HG02798 (cell line): Measurements from ENCODE around the gene NDUFS8.
"Not testable (repeated sequence)": the region's sequence is repeated elsewhere in the genome, so short reads cannot be mapped to it uniquely, and the experiment has no call there.

Experiments used
- ATAC-seq: cut with Tn5 transposase; IDR thresholded peaks from one replicate; pipeline ENCODE4 v1.9.1; 2021; ENCODE audit warnings: mild to moderate bottlenecking; ENCODE audit not compliant: unreplicated experiment, poor library complexity

The NDUFS8 gene

GRCh38 chr11:68030318-68031143 is at the start of gene NDUFS8:
NDUFS8 (plus strand) TSS chr11:68030681; CDS start chr11:68032152, 1,471 bp downstream.
- ATAC-seq = peak; percentile 97

DNA sequence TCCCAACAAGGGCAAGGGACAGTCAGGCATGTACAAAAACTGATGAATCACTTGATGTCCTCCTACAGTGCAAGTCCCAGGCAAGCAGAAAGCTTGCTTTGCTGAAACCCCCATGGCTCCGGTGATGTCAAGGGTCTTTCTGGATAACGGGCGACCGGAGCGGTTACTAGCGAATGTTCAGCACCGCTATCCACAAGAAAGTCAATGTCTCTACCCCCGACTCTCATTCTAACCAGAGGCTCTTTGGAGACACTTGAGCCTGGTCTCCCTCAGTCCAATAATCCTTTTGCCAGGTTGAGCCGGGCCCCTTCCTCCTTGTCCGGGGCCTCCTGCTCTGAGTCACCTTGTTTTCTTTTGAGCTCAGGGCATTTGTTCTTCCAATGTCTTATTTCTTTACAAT is 49.3 kb upstream of the NDUFS8 start:
- not testable (repeated sequence) for ATAC-seq

- ATAC-seq = not testable (repeated sequence)
These were observed 48.1 kb upstream of the NDUFS8 start for GRCh38 chr11:67982255-67982857.

DNA sequence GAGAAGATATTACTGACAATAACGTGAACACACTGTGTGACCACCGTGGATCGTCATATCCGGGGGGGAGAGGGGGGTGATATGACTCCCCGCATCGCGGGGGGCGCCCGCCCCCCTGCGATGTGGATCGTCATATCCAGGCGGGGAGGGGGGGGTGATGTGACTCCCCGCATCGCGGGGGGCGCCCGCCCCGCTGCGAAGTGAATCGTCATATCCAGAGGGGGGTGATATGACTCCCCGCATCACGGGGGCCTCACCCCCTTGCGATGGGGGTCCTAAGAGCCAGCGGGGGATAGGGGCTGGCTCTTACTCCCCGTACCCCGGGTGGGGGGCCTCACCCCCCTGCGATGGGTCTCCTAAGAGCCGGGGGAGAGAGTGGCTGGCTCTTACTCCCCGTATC is 46.5 kb upstream of the NDUFS8 start:
- no peak for ATAC-seq

DNA sequence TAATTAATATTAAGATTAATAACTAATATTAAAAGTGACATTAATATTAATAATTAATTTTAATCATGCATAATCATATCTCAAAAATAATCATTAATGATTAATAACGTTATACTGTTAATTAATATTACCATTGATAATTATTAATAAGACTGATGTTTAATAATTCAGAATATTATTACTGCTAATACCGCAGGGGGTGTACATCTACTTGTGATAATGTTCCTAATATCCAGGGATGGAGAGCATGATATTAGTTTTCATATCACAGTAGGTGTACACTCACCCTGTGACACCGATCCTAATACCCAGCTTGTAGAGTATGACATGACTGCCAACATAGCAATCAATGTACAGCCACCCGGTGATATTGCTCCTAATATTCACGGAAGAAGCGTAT is 45.2 kb upstream of the NDUFS8 start:
- not testable (repeated sequence) for ATAC-seq

GRCh38 chr11:67990546-67991346 is 39.7 kb upstream of the NDUFS8 start:
- ATAC-seq = not testable (repeated sequence)

- not testable (repeated sequence) for ATAC-seq
These were observed 38.9 kb upstream of the NDUFS8 start for GRCh38 chr11:67991347-67992121.

GRCh38 chr11:67993821-67994220 is 36.7 kb upstream of the NDUFS8 start:
- ATAC-seq = not testable (repeated sequence)

- not testable (repeated sequence) for ATAC-seq
These were observed 36.1 kb upstream of the NDUFS8 start for GRCh38 chr11:67994387-67994786.

DNA sequence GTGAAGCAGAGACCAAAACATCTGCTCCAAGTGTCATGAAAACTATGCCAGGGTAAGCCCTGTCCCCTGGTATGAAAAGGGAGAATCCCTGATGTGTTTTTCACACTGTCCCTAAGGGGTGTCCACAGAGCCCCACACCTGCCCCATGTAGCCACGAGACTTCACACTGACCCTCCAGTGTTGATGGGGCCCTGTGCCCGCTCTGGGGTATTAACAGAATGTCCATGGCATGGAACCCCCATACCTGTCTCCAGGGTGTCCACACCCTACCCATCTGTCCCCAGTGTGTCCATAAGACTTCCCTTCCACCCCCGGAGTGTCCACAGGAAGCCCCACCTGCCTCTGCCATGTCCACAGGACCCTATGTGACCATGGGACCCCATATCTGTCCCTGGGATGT is 35.4 kb upstream of the NDUFS8 start:
- ATAC-seq = not testable (repeated sequence)

DNA sequence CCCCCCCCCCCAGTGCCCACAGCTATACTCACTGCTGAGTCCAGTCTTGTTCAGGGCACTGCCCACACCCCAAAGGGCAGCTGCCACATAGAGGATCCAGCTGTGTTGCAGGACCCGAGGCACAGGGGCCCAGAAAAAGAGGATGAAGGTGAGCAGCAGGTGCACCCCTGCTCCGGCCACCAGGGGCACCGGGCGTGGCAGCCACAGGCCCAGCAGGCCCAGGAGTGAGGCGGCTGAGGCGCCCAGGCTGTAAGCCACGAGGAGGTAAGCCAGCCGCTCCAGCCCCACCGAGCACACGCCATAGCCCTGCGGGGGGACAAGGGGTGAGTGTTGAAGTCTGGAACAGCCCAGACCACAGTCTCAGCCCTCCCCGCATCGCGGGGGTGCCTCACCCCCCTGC is 34.9 kb upstream of the NDUFS8 start:
- not testable (repeated sequence) for ATAC-seq

DNA sequence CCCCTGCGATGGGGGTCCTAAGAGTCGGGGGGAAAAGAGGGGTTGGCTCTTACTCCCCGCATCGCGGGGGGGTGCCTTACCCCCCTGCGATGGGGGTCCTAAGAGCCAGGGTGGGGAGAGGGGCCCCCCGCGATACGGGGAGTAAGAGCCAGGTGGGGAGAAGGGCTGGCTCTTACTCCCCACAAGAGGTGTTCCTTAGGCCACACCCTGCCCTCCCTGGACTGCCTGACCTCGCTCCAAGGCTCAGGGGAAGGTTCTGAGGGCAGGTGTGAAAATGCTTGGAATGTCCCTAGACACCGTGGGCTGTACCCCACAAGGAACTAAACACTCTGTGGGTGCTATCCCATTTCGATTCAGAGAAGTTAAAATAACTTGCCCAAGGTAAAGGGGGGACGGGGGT is 34.4 kb upstream of the NDUFS8 start:
- ATAC-seq = no peak

DNA sequence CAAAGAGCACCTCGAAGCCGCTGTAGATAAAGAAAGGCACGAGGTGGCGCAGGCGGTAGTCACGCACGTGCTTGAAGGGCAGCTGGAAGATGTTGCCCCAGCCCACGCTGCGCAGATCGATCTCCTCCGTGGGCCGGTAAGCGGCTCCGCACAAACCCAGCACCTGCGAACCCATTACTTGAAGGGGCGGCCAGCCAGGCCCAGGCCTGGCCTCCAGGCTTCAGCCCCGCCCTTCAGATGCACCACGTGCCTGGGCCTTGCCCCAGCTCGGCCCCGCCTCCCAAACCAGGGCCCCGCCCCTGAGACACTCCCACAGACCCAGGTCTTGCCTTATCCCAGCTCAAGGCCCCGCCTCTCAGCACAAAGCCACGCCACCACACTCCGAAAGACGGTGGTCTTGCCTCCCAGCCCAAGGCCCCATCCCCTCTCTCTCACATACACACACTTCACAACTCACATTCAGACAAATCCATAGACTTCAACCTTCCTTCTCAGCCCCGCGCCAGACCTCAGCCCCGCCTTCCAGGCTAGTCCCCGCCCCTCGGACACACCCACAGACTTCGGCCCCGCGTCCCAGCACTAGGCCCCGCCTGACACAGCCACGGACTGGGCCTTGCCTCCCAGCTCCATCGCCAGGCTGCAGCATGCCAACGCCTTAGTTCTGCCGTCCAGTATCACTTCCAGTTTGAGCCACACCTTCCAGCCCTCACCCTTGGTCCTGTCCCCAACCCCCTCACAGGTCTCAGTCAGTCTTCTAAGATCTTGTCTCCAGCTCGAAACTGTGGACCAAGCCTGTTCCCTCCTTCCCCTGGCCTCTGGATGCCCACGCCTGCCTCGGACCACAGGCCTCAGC is 33.6 kb upstream of the NDUFS8 start:
- no peak for ATAC-seq

DNA sequence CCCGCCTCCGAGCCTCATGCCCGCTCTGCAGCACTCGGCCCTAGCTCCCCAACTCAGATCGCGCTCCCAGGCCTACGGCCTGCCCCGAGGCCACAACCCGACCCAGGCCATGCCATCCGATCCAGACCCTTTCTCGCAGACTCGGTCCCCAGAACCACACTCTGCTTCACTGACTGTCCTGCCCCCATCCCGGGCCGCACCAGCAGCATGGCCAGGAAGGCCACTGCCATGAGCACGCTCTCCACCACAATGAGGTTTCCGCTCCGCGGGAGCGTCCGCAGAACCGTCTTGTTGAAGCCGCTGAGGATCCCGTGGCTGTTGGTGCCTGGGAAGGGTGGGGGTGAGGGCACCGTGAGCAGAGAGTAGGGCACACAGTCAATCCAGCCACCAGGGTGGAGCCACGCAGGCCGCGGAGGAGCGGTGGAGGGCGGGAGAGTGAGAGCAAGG is 33.0 kb upstream of the NDUFS8 start:
- ATAC-seq = no peak

DNA sequence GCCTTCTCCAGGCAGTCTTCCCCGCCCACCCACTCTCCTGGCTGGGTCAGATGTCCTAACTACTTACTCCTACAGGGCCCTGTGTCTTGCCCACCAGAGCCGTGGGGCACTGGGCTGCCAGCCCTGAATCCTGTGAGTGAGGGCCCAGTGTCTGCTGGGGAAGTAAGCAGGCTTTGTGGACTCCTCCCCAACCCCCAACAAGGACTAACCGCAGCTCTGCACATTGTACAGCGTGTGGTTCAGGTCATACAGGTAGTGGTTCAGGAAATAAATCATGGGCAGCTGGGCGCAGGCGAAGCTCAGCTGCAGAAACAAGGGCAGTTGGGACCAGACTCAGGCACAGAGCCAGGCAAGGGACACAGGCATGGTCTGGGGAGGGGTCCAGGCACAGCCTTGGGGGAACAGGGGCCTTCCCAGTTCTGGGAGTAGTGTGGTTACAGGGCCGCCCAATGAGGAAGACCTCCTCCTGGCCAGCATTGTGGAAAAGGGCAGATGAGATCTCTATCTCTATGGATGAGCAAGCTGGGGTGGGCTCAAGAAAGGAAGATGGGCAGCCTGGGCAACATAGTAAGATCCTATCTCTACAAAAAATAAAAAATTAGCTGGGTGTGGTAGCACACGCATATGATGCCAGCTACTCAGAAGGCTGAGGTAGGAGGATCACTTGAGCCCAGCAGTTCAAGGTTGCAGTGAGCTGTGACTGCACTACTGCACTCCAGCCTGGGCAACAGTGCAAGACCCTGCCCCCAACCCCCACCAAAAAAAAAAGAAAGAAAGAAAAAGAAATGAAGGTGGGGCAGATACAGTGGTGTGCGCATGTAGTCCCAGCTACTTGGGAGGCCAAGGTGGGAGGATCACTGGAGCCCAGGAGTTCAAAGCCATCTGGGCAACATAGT is 32.1 kb upstream of the NDUFS8 start:
- ATAC-seq = no peak

DNA sequence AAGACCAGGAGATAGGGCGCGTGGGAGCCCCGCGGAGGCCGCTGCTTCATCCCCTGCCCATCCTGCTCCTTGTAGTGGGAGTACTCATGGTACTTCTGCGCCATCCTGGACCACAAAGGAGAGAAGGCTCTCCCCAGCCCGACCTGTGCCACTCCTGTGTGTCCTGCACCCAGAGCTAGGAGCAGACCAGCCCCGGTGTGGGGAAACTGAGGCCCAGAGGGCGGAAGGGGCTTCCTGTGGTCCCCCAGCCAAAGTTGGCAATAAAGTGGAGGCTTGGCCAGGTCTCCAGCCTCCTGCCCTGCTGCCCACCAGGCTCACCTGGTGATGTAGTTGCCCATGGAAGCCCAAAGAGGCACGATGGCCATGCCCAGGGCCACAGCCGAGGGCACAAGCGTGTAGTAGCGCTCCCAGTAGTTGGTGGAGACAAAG is 31.3 kb upstream of the NDUFS8 start:
- ATAC-seq = no peak

GRCh38 chr11:67999704-68000103 is 30.8 kb upstream of the NDUFS8 start:
- ATAC-seq = no peak

GRCh38 chr11:68002575-68002937 is 27.9 kb upstream of the NDUFS8 start:
- peak; percentile 8 for ATAC-seq
